Vagina (tissue), 2 donors: ENCODE results near the gene FRK.

Experiments
- POLR2A ChIP-seq, 2 donors: fragments of 450-650 bp; IDR thresholded peaks; one replicate each; pipeline ENCODE4 v1.6.1; 2017; ENCODE audit warnings: antibody characterized with exemption in 2 of 2, mild to moderate bottlenecking in 2 of 2, moderate library complexity in 2 of 2
- TF ChIP-seq, protein P1 (sequence below), 3 experiments: fragments of 450-650 bp in 2 of 3; fragments of 200-600 bp in 1 of 3; sonication (generic) in 1 of 3; IDR thresholded peaks; one replicate each; pipeline ENCODE4 v1.5.1; 2017 to 2019; ENCODE audit warnings: antibody characterized with exemption in 3 of 3, mild to moderate bottlenecking in 2 of 3, moderate library complexity in 2 of 3

DNA sequence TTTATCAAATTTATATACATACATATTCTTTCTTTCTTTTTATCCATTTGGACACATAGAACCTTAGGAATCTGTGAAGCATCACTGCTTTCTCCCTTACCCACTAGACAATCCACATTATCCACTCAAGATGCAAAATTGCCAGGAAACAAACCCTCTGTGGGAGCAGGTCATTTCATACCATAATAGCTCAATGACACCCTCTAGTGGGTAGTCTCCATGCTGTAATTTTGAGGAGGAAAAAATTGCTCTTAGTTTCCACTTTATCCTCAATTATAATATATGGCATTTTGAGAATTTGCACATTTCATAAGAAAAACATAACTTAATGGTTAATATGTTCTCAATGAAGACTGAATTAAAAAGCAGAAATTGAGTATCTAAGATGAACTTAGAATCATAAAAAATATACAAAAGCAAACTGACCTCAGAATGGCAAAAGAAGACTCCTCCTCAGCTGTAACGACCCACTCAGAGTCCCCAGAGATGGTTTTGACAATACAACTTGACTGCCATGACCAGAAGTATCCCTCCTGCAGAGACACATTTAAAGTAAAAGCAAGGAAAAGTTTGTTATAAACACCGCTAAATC lies 164.1 kb downstream of the FRK start:
- TF ChIP-seq, protein P1, sequence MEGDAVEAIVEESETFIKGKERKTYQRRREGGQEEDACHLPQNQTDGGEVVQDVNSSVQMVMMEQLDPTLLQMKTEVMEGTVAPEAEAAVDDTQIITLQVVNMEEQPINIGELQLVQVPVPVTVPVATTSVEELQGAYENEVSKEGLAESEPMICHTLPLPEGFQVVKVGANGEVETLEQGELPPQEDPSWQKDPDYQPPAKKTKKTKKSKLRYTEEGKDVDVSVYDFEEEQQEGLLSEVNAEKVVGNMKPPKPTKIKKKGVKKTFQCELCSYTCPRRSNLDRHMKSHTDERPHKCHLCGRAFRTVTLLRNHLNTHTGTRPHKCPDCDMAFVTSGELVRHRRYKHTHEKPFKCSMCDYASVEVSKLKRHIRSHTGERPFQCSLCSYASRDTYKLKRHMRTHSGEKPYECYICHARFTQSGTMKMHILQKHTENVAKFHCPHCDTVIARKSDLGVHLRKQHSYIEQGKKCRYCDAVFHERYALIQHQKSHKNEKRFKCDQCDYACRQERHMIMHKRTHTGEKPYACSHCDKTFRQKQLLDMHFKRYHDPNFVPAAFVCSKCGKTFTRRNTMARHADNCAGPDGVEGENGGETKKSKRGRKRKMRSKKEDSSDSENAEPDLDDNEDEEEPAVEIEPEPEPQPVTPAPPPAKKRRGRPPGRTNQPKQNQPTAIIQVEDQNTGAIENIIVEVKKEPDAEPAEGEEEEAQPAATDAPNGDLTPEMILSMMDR (IDR thresholded peaks at IDR 0.05) = peak in 1 of 3 experiments; percentile 28
- TF ChIP-seq POLR2A (IDR thresholded peaks at IDR 0.05) = no peak
